Measurements from ENCODE around the gene ZNF44. TPM values are rescaled to one million over a fixed set of nuclear protein-coding genes. Genes with fewer than 3 reads are reported as not detected.
A peak's percentile ranks its signal among the peaks of the same experiment; 100 is the strongest.

ZNF44 gene
- total RNA-seq, 1 donor from 2014 or later, result 10.4 TPM

- no peak for DNase-seq (ENCODE audit: low spot score in 2 of 2)
- Histone ChIP-seq H3K27ac (peak overlapping the region; percentile 3 to 69), H3K4me1 (peaks cover 11 to 16% of the 10 kb centered on the region in 2 donors), H3K36me3 (peaks cover 5 to 12% of the 10 kb centered on the region in 2 donors), H3K27me3 (no peaks in the 10 kb centered on the region), H3K4me3 (no peak overlapping the region), H3K9me3 (peaks cover 0 to 19% of the 10 kb centered on the region in 2 donors)
- TF ChIP-seq, protein P1, sequence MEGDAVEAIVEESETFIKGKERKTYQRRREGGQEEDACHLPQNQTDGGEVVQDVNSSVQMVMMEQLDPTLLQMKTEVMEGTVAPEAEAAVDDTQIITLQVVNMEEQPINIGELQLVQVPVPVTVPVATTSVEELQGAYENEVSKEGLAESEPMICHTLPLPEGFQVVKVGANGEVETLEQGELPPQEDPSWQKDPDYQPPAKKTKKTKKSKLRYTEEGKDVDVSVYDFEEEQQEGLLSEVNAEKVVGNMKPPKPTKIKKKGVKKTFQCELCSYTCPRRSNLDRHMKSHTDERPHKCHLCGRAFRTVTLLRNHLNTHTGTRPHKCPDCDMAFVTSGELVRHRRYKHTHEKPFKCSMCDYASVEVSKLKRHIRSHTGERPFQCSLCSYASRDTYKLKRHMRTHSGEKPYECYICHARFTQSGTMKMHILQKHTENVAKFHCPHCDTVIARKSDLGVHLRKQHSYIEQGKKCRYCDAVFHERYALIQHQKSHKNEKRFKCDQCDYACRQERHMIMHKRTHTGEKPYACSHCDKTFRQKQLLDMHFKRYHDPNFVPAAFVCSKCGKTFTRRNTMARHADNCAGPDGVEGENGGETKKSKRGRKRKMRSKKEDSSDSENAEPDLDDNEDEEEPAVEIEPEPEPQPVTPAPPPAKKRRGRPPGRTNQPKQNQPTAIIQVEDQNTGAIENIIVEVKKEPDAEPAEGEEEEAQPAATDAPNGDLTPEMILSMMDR (IDR thresholded peaks at IDR 0.05), result no peak
- intact Hi-C loops (cut with DNase I), result loop anchor here (10.0 kb wide), 3 partner anchors 205 to 445 kb away; partner anchors contain the start of genes GET3, TRIR and ZNF844
Measured at GRCh38 chr19:12289790-12290065, 5.0 kb downstream of the ZNF44 start.

DNA sequence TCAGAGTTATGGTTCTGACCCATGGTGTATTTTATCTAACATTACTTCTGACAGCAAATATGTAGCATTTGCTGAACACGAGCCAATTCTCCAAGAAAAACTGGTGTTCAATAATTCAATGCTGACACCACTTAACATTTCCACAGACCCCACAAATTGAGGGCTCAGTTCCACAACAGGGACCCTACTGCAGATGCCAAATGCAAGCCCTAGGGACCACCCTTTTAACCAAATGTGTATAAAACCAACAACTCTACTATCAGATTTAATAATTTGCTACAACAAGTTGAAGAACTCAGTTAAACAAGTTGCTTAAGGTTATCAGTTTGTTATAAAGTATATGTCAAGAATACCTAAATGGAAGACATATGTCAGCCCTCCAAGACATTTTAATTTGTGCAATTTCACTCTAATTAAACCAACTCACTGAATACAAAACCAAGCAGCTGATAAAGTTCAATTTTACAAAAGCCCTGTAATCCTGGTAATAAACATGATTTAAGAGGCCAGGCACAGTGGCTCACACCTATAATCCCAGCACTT, 6.7 kb downstream of the ZNF44 start:
- Histone ChIP-seq H3K4me1 (peaks cover 5 to 8% of the 10 kb centered on the region in 2 donors), H3K27me3 (no peaks in the 10 kb centered on the region), H3K27ac (peak overlapping the region in 1 of 2 donors; percentile 69), H3K36me3 (peaks cover 5 to 28% of the 10 kb centered on the region in 2 donors), H3K4me3 (no peak overlapping the region), H3K9me3 (peaks cover 7 to 36% of the 10 kb centered on the region in 2 donors)
- intact Hi-C loops (cut with DNase I), result no loop called here
- no peak for DNase-seq (ENCODE audit: low spot score in 2 of 2)
- TF ChIP-seq, protein P1 (IDR thresholded peaks at IDR 0.05), result no peak

DNA sequence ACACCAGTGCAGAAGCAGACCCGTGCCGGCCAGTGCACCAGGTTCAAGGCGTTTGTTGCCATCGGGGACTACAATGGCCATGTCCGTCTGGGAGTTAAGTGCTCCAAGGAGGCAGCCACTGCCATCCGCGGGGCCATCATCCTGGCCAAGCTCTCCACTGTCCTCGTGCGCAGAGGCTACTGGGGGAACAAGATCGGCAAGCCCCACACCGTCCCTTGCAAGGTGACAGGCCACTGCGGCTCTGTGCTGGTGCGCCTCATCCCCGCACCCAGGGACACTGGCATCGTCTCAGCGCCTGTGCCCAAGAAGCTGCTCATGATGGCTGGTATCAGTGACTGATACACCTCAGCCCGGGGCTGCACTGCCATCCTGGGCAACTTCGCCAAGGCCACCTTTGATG, 10.1 kb downstream of the ZNF44 start:
- intact Hi-C loops (cut with DNase I), result no loop called here
- TF ChIP-seq, protein P1 (IDR thresholded peaks at IDR 0.05), result no peak
- H3K36me3 ChIP-seq, result peaks cover 5 to 36% of the 10 kb centered on the region in 2 donors
- no peak for DNase-seq (ENCODE audit: low spot score in 2 of 2)
- H3K9me3 ChIP-seq, result peaks cover 23 to 70% of the 10 kb centered on the region in 2 donors
- no peak overlapping the region for H3K27ac ChIP-seq
- H3K4me1 ChIP-seq, result peaks cover 4% of the 10 kb centered on the region in 2 donors
- H3K4me3 ChIP-seq, result no peak overlapping the region
- no peaks in the 10 kb centered on the region for H3K27me3 ChIP-seq

DNA sequence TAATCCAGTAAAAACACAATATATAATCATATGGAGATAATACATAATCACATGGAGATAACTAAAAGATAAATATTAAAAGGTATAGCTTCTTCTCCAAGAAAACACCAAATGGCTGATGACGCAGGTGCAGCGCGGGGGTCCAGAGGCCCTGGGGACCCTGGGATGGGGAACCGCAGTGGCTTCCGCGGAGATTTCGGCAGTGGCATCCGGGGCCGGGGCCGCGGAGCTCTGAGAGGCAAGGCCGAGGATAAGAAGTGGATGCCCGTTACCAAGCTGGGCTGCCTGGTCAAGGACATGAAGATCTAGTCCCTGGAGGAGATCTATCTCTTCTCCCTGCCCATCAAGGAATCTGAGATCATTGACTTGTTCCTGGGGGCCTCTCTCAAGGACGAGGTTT, 10.5 kb downstream of the ZNF44 start:
- no peak for DNase-seq (ENCODE audit: low spot score in 2 of 2)
- intact Hi-C loops (cut with DNase I), result no loop called here
- TF ChIP-seq, protein P1 (IDR thresholded peaks at IDR 0.05), result no peak
- peaks cover 27 to 74% of the 10 kb centered on the region in 2 donors for H3K9me3 ChIP-seq
- no peaks in the 10 kb centered on the region for H3K27me3 ChIP-seq
- peaks cover 3 to 4% of the 10 kb centered on the region in 2 donors for H3K4me1 ChIP-seq
- no peak overlapping the region for H3K4me3 ChIP-seq
- peaks cover 5 to 40% of the 10 kb centered on the region in 2 donors for H3K36me3 ChIP-seq
- H3K27ac ChIP-seq, result no peak overlapping the region

- DNase-seq (ENCODE audit: low spot score in 2 of 2), result no peak
- intact Hi-C loops (cut with DNase I), result no loop called here
- peaks cover 66 to 100% of the 10 kb centered on the region in 2 donors for H3K9me3 ChIP-seq
Measured at GRCh38 chr19:12278713-12279112, 16.0 kb downstream of the ZNF44 start.

More at GRCh38 chr19:12278713-12279112, 16.0 kb downstream of the ZNF44 start:
- H3K36me3 ChIP-seq, result peaks cover 29 to 72% of the 10 kb centered on the region in 2 donors
- H3K27me3 ChIP-seq, result no peaks in the 10 kb centered on the region
- no peak overlapping the region for H3K27ac ChIP-seq
- TF ChIP-seq, protein P1 (IDR thresholded peaks at IDR 0.05), result no peak
- H3K4me1 ChIP-seq, result no peaks in the 10 kb centered on the region
- no peak overlapping the region for H3K4me3 ChIP-seq
